Inflammatory macrophage (primary cell): ENCODE measurements around the gene MSMO1.
A peak's percentile ranks its signal among the peaks of the same experiment; 100 is the strongest.
"Not testable (repeated sequence)": the region's sequence is repeated elsewhere in the genome, so short reads cannot be mapped to it uniquely, and the experiment has no call there.

Experiments
- DNase-seq, 2 donors: peaks; one replicate each; pipeline ENCODE4 v3.0.0-alpha.2; 2020 to 2022
- total RNA-seq, 18 experiments: gene quantifications; one replicate each; lab custom pipeline; 2026; ENCODE audit warnings: mixed read lengths in 6 of 18, inconsistent platforms in 2 of 18; lab: John Stamatoyannopoulos, UW

The MSMO1 gene
- 94.1 to 345 (median 172) reads per million in 18 experiments for total RNA-seq

- peak; percentile 99 to 100 for DNase-seq
Observed at GRCh38 chr4:165327211-165328100, at the start of gene MSMO1. Gene MSMO1 (plus strand): TSS chr4:165327669. CDS start chr4:165333371, 5,702 bp downstream.

GRCh38 chr4:165279531-165279930, 47.9 kb upstream of the MSMO1 start:
- DNase-seq = not testable (repeated sequence)

- DNase-seq = not testable (repeated sequence)
Observed at GRCh38 chr4:165284697-165285096, 42.8 kb upstream of the MSMO1 start.

- not testable (repeated sequence) for DNase-seq
Observed at GRCh38 chr4:165286619-165287340, 40.7 kb upstream of the MSMO1 start.

- DNase-seq = no peak
Observed at GRCh38 chr4:165288226-165288625, 39.2 kb upstream of the MSMO1 start.

GRCh38 chr4:165288639-165289422, 38.6 kb upstream of the MSMO1 start:
- peak; percentile 52 to 86 for DNase-seq

- DNase-seq = no peak
Observed at GRCh38 chr4:165289423-165289785, 38.1 kb upstream of the MSMO1 start.

- DNase-seq = no peak
Observed at GRCh38 chr4:165293061-165293460, 34.4 kb upstream of the MSMO1 start.

GRCh38 chr4:165293927-165294649, 33.4 kb upstream of the MSMO1 start:
- DNase-seq = no peak

- peak; percentile 21 to 33 for DNase-seq
Observed at GRCh38 chr4:165294907-165295306, 32.6 kb upstream of the MSMO1 start.

- no peak for DNase-seq
Observed at GRCh38 chr4:165297626-165298025, 29.8 kb upstream of the MSMO1 start.

GRCh38 chr4:165299399-165300060, 27.9 kb upstream of the MSMO1 start:
- peak; percentile 83 to 94 for DNase-seq

GRCh38 chr4:165301833-165302232, 25.6 kb upstream of the MSMO1 start:
- peak in 1 of 2 donors; percentile 9 for DNase-seq

GRCh38 chr4:165302658-165303057, 24.8 kb upstream of the MSMO1 start:
- DNase-seq = no peak

GRCh38 chr4:165308166-165308565, 19.3 kb upstream of the MSMO1 start:
- peak in 1 of 2 donors; percentile 87 for DNase-seq

GRCh38 chr4:165308606-165309005, 18.9 kb upstream of the MSMO1 start:
- DNase-seq = no peak

- no peak for DNase-seq
Observed at GRCh38 chr4:165309456-165309855, 18.0 kb upstream of the MSMO1 start.

GRCh38 chr4:165312506-165312905, 15.0 kb upstream of the MSMO1 start:
- DNase-seq = no peak

GRCh38 chr4:165319030-165319429, 8.4 kb upstream of the MSMO1 start:
- DNase-seq = no peak

- no peak for DNase-seq
Observed at GRCh38 chr4:165319509-165319908, 8.0 kb upstream of the MSMO1 start.

GRCh38 chr4:165324236-165324917, 3.1 kb upstream of the MSMO1 start:
- no peak for DNase-seq
